HCT116 (cell line): ENCODE measurements around the gene RAB30. TPM values are rescaled to one million over a fixed set of nuclear protein-coding genes. Genes with fewer than 3 reads are reported as not detected.

Source experiments
- ATAC-seq: fragments of 200-7000 bp; cut with Tn5 transposase; 2 replicates; pipeline ENCODE4 v1.9.1; 2020; ENCODE audit warnings: mild to moderate bottlenecking, moderate library complexity
- BruUV-seq: library from RNA; stranded (reverse); fragments of 400-500 nt; replicated peaks from 2 replicates; lab custom pipeline; 2021; lab: Mats Ljungman, UMichigan
- CTCF ChIA-PET: fragments of 300-600 bp; sonication (Branson Sonifier 250); formaldehyde crosslinking; loops from one replicate; lab custom pipeline; 2021; ENCODE audit warnings: antibody characterized with exemption; lab: Charles Lee
- POLR2A ChIA-PET: fragments of 300-600, 350-600 bp; sonication (Branson Sonifier 250); formaldehyde crosslinking; loops from one replicate; lab custom pipeline; 2021; ENCODE audit warnings: antibody characterized with exemption; lab: Charles Lee
- RAD21 ChIA-PET, 2 experiments: fragments of 300-600 bp; sonication (Branson Sonifier 250); formaldehyde crosslinking; loops; one replicate each; lab custom pipeline; 2023; ENCODE audit warnings: low total read pairs in 2 of 2; ENCODE audit not compliant: uncharacterized antibody in 2 of 2, unreplicated experiment in 2 of 2, low non-redundant PET in 1 of 2; lab: Charles Lee
- DNase-seq: peaks from one replicate; pipeline ENCODE4 v3.0.0-alpha.2; 2010; ENCODE audit warnings: low read depth, low spot score
- H2AFZ ChIP-seq: fragments of 200-600 bp; shearing (Covaris generic), sonication (generic); 2 replicates; pipeline ENCODE4 v1.6.1; 2017; ENCODE audit warnings: low read depth, mixed run types, mixed read lengths, antibody characterized with exemption, low read length; ENCODE audit not compliant: poor library complexity, severe bottlenecking
- H3K27ac ChIP-seq: 2 replicates; pipeline ENCODE4 v1.5.1; 2012; ENCODE audit warnings: low read depth, low read length
- H3K27me3 ChIP-seq: fragments of 200-600 bp; sonication (generic); 2 replicates; pipeline ENCODE4 v1.6.1; 2016; ENCODE audit warnings: mixed run types, low read length, mixed read lengths; ENCODE audit not compliant: insufficient read depth
- H3K36me3 ChIP-seq, 2 experiments: fragments of 200-500 bp in 1 of 2; fragments of 200-600 bp in 1 of 2; sonication (Bioruptor generic) in 1 of 2; sonication (generic) in 1 of 2; 2 replicates each; pipeline versions ENCODE4 v1.5.1 to v1.6.1; 2014 to 2016; ENCODE audit warnings: low read length in 2 of 2, inconsistent platforms in 1 of 2, mixed read lengths in 1 of 2, mixed run types in 1 of 2; ENCODE audit not compliant: insufficient read depth in 2 of 2, control insufficient read depth in 1 of 2
- H3K4me1 ChIP-seq, 2 experiments: fragments of 200-600 bp in 1 of 2; sonication (generic) in 1 of 2; 2 replicates each; pipeline versions ENCODE4 v1.5.1 to v1.6.1; 2012 to 2017; ENCODE audit warnings: low read length in 2 of 2, inconsistent platforms in 1 of 2, mild to moderate bottlenecking in 1 of 2, mixed read lengths in 1 of 2, mixed run types in 1 of 2, moderate library complexity in 1 of 2; ENCODE audit not compliant: insufficient read depth in 2 of 2, control insufficient read depth in 1 of 2
- H3K4me2 ChIP-seq: fragments of 200-600 bp; sonication (generic); 2 replicates; pipeline ENCODE4 v1.6.1; 2017; ENCODE audit warnings: mixed run types, low read length, mixed read lengths
- H3K4me3 ChIP-seq, 2 experiments: fragments of 200-600 bp in 1 of 2; sonication (generic) in 1 of 2; replicated peaks in 1 of 2; 2 replicates each; pipeline ENCODE4 v1.5.1; 2011 to 2016; ENCODE audit warnings: low read length in 2 of 2, control low read depth in 1 of 2, low read depth in 1 of 2, mild to moderate bottlenecking in 1 of 2, mixed read lengths in 1 of 2, mixed run types in 1 of 2
- H3K79me2 ChIP-seq: fragments of 200-600 bp; sonication (generic); 2 replicates; pipeline ENCODE4 v1.6.1; 2017; ENCODE audit warnings: mild to moderate bottlenecking, mixed run types, low read length, moderate library complexity, mixed read lengths; ENCODE audit not compliant: insufficient read depth
- H3K9ac ChIP-seq: fragments of 200-600 bp; sonication (generic); 2 replicates; pipeline ENCODE4 v1.6.1; 2016; ENCODE audit warnings: low read length, mixed read lengths
- H3K9me2 ChIP-seq: fragments of 200-600 bp; sonication (generic), shearing (Covaris generic); 2 replicates; pipeline ENCODE4 v1.6.1; 2017; ENCODE audit warnings: mixed run types, mild to moderate bottlenecking, moderate library complexity; ENCODE audit not compliant: insufficient read depth
- H3K9me3 ChIP-seq, 2 experiments: fragments of 200-500 bp in 1 of 2; fragments of 200-600 bp in 1 of 2; sonication (Bioruptor generic) in 1 of 2; sonication (generic) in 1 of 2; 2 replicates each; pipeline ENCODE4 v1.6.1; 2014 to 2017; ENCODE audit warnings: low read length in 2 of 2, mixed read lengths in 2 of 2, inconsistent platforms in 1 of 2, low read depth in 1 of 2, mild to moderate bottlenecking in 1 of 2, mixed run types in 1 of 2, moderate library complexity in 1 of 2; ENCODE audit not compliant: control insufficient read depth in 1 of 2, insufficient read depth in 1 of 2
- H4K20me1 ChIP-seq: fragments of 200-600 bp; sonication (generic), shearing (Covaris generic); 2 replicates; pipeline ENCODE4 v1.6.1; 2017; ENCODE audit warnings: mixed run types, mild to moderate bottlenecking, moderate library complexity; ENCODE audit not compliant: insufficient read depth
- CEBPB ChIP-seq: IDR thresholded peaks from 2 replicates; pipeline ENCODE4 v1.6.1; 2012; ENCODE audit warnings: low read depth
- CTCF ChIP-seq, 3 experiments: fragments of 200-600 bp in 1 of 3; sonication (generic) in 1 of 3; IDR thresholded peaks in 2 of 3; conservative IDR thresholded peaks in 1 of 3; 2 replicates each; pipeline ENCODE4 v1.5.1; 2012 to 2017; ENCODE audit warnings: low read depth in 2 of 3, low read length in 2 of 3, antibody characterized with exemption in 1 of 3, borderline replicate concordance in 1 of 3, control low read depth in 1 of 3, mild to moderate bottlenecking in 1 of 3, mixed read lengths in 1 of 3, mixed run types in 1 of 3, moderate library complexity in 1 of 3; ENCODE audit not compliant: insufficient read depth in 1 of 3
- EGR1 ChIP-seq: IDR thresholded peaks from 2 replicates; pipeline ENCODE4 v1.6.1; 2012; ENCODE audit warnings: low read depth
- ELF1 ChIP-seq: IDR thresholded peaks from 2 replicates; pipeline ENCODE4 v1.6.1; 2012; ENCODE audit warnings: low read depth, borderline replicate concordance
- EZH2phosphoT487 ChIP-seq: fragments of 200-600 bp; IDR thresholded peaks from 2 replicates; pipeline ENCODE4 v1.6.1; 2018; ENCODE audit warnings: antibody characterized with exemption, borderline replicate concordance
- JUND ChIP-seq: IDR thresholded peaks from 2 replicates; pipeline ENCODE4 v1.6.1; 2012
- MAX ChIP-seq: IDR thresholded peaks from 2 replicates; pipeline ENCODE4 v1.6.1; 2012
- POLR2A ChIP-seq: IDR thresholded peaks from 2 replicates; pipeline ENCODE4 v1.7.0; 2011; ENCODE audit warnings: borderline replicate concordance; ENCODE audit not compliant: insufficient read depth, insufficient read length; ENCODE audit errors: extremely low read depth
- POLR2AphosphoS5 ChIP-seq: IDR thresholded peaks from 2 replicates; pipeline ENCODE4 v1.6.1; 2011; ENCODE audit warnings: mild to moderate bottlenecking, low read depth, low read length, moderate library complexity
- REST ChIP-seq: IDR thresholded peaks from 2 replicates; pipeline ENCODE4 v1.6.1; 2012; ENCODE audit warnings: low read depth
- SIN3A ChIP-seq: IDR thresholded peaks from 2 replicates; pipeline ENCODE4 v1.6.1; 2012; ENCODE audit warnings: low read depth
- SRF ChIP-seq: IDR thresholded peaks from 2 replicates; pipeline ENCODE4 v1.6.1; 2012; ENCODE audit warnings: low read depth
- ZNF274 ChIP-seq: fragments of 200-500 bp; sonication (Bioruptor generic); IDR thresholded peaks from 2 replicates; pipeline ENCODE4 v1.6.1; 2014; ENCODE audit warnings: mild to moderate bottlenecking, low read depth, low read length, inconsistent platforms
- intact Hi-C: fragments of 100-400 bp; cut with micrococcal nuclease; formaldehyde crosslinking; loops from 2 replicates; pipeline ENCODE4 v1.10.0; 2022
- total RNA-seq: library from RNA; stranded (reverse); gene quantifications from one replicate; pipeline ENCODE4 v1.2.1, GENCODE V29; 2021; ENCODE audit not compliant: unreplicated experiment
- TF ChIP-seq, protein P1 (sequence below): IDR thresholded peaks from 2 replicates; pipeline ENCODE4 v1.6.1; 2012

The RAB30 gene
- total RNA-seq, 1 experiment from 2014 or later: 5.7 TPM

GRCh38 chr11:83102834-83103233 is 31.1 kb upstream of the RAB30 start:
- H3K4me1 ChIP-seq: no peaks in the 10 kb centered on the region
- no peak overlapping the region for H3K27ac ChIP-seq
- H3K4me3 ChIP-seq: no peak overlapping the region
- CTCF ChIA-PET: no interaction called here
- no peaks in the 10 kb centered on the region for H3K9me2 ChIP-seq
- H3K4me2 ChIP-seq: no peak overlapping the region
- H3K79me2 ChIP-seq: no peaks in the 10 kb centered on the region
- TF ChIP-seq MAX (no peak), CEBPB (no peak), ELF1 (no peak), POLR2A (no peak), POLR2AphosphoS5 (no peak), ZNF274 (no peak), JUND (no peak), REST (no peak), EZH2phosphoT487 (no peak), CTCF (IDR thresholded peaks at IDR 0.05 in 2 of 3, conservative IDR thresholded peaks at IDR 0.05 in 1 of 3; ENCODE audit: borderline replicate concordance in 1 of 3, insufficient read depth in 1 of 3, low read depth in 2 of 3, low read length in 2 of 3) (no peak), SIN3A (no peak), SRF (no peak), EGR1 (no peak)
- TF ChIP-seq, protein P1, sequence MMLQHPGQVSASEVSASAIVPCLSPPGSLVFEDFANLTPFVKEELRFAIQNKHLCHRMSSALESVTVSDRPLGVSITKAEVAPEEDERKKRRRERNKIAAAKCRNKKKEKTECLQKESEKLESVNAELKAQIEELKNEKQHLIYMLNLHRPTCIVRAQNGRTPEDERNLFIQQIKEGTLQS: no peak
- no peaks in the 10 kb centered on the region for H3K27me3 ChIP-seq
- DNase-seq (no peak), ATAC-seq (no peak)
- no peak overlapping the region for H2AFZ ChIP-seq
- POLR2A ChIA-PET: no interaction called here
- BruUV-seq: no TSS peak
- RAD21 ChIA-PET: no interaction called here
- no peak overlapping the region for H3K9ac ChIP-seq
- no peaks in the 10 kb centered on the region for H3K9me3 ChIP-seq
- no peaks in the 10 kb centered on the region for H4K20me1 ChIP-seq
- intact Hi-C loops: no loop called here
- no peaks in the 10 kb centered on the region for H3K36me3 ChIP-seq
